Spleen (tissue), 11 donors: ENCODE measurements around the gene TAF1B. TPM values are rescaled to one million over a fixed set of nuclear protein-coding genes. Genes with fewer than 3 reads are reported as not detected.

Source experiments
- DNase-seq: peaks from one replicate; pipeline ENCODE4 v3.0.0-alpha.2; 2020
- H3K27ac ChIP-seq, 8 donors: fragments of 200-600 bp; sonication (generic) in 7 of 8; 1 replicate in 4 of 8; 2 replicates in 4 of 8; pipeline versions ENCODE4 v1.5.0 to v1.8.0; 2016 to 2021; ENCODE audit warnings: inconsistent platforms in 4 of 8, mild to moderate bottlenecking in 4 of 8, moderate library complexity in 1 of 8
- H3K27me3 ChIP-seq, 7 donors: fragments of 200-600 bp; sonication (generic) in 6 of 7; replicated peaks in 1 of 7; 1 replicate in 4 of 7; 2 replicates in 3 of 7; pipeline versions ENCODE4 v1.5.0 to v1.8.0; 2016 to 2021; ENCODE audit warnings: inconsistent platforms in 3 of 7, mild to moderate bottlenecking in 1 of 7
- H3K36me3 ChIP-seq, 6 donors: fragments of 200-600 bp; sonication (generic) in 5 of 6; 1 replicate in 4 of 6; 2 replicates in 2 of 6; pipeline versions ENCODE4 v1.5.0 to v1.8.0; 2016 to 2021; ENCODE audit warnings: inconsistent platforms in 2 of 6
- H3K4me1 ChIP-seq, 6 donors: fragments of 200-600 bp; sonication (generic) in 5 of 6; 1 replicate in 3 of 6; 2 replicates in 3 of 6; pipeline versions ENCODE4 v1.5.0 to v1.8.0; 2016 to 2021; ENCODE audit warnings: inconsistent platforms in 3 of 6
- H3K4me3 ChIP-seq, 8 donors: fragments of 200-600 bp; sonication (generic) in 7 of 8; 1 replicate in 4 of 8; 2 replicates in 4 of 8; pipeline versions ENCODE4 v1.5.0 to v1.8.0; 2016 to 2021; ENCODE audit warnings: inconsistent platforms in 4 of 8, mild to moderate bottlenecking in 4 of 8, moderate library complexity in 2 of 8
- H3K9me3 ChIP-seq, 8 donors: fragments of 200-600 bp; sonication (generic) in 7 of 8; 1 replicate in 4 of 8; 2 replicates in 4 of 8; pipeline versions ENCODE4 v1.5.0 to v1.8.0; 2016 to 2021; ENCODE audit warnings: inconsistent platforms in 4 of 8
- CTCF ChIP-seq, 11 experiments: fragments of 200-600 bp in 7 of 11; fragments of 450-650 bp in 4 of 11; sonication (generic) in 4 of 11; IDR thresholded peaks in 8 of 11; conservative IDR thresholded peaks in 3 of 11; 1 replicate in 7 of 11; 2 replicates in 4 of 11; pipeline versions ENCODE4 v1.4.0 to v1.8.0; 2016 to 2021; ENCODE audit warnings: antibody characterized with exemption in 11 of 11, inconsistent platforms in 4 of 11, mild to moderate bottlenecking in 1 of 11
- POLR2A ChIP-seq, 3 donors: fragments of 450-650 bp; IDR thresholded peaks; one replicate each; pipeline ENCODE4 v1.5.1; 2017; ENCODE audit warnings: antibody characterized with exemption in 3 of 3, mild to moderate bottlenecking in 1 of 3
- POLR2AphosphoS5 ChIP-seq, 3 donors: sonication (generic); formaldehyde crosslinking; IDR thresholded peaks; one replicate each; pipeline ENCODE4 v1.5.1; 2017; ENCODE audit warnings: antibody characterized with exemption in 3 of 3
- WGBS, 5 donors: extraction: QIAGEN DNeasy Blood & Tissue Kit in 3 of 5; methylation state at CpG; one replicate each; pipeline versions ENCODE4 v1.1.5 to v1.1.7; 2013 to 2018; 5-methylcytosine and 5-hydroxymethylcytosine counted together
- intact Hi-C: fragments of 100-400 bp; cut with DNase I; formaldehyde crosslinking; loops from one replicate; pipeline ENCODE4 v1.15.0; 2023; ENCODE audit warnings: low total_unique reads
- polyA plus RNA-seq, 3 donors: library from polyadenylated mRNA; stranded (reverse); fragments of 200-250 nt; gene quantifications; one replicate each; pipeline ENCODE4 v1.2.1, GENCODE V29; 2013
- total RNA-seq, 7 donors: library from RNA; depleted of rRNA in 3 of 7; stranded (reverse); fragments of >200 nt in 3 of 7; fragmentation: NEBNext Ultra II Directional in 4 of 7; extraction: Animal tissue kit (Norgen Biotek cat#: 25700) in 4 of 7; gene quantifications; one replicate each; pipeline versions ENCODE4 v1.1.0 to v1.2.1, GENCODE V29; 2016 to 2021
- donor health status: healthy with polysubstance abuse.
- donor health status: DM: no; HTN: no; CAD: no; lungs with moderate emphysema.
- donor health status: DM: no; HTN: no; CAD: no.
- donor health status: Bipolar disorder and iron deficiency.
- donor health status: healthy.
- donor health status: DM: no; HTN: no; CAD: no.
- donor health status: DM: yes; HTN: yes; CAD: no.

The TAF1B gene
- total and polyA plus RNA-seq, 10 donors: 3.8 to 26.5 (median 16.7) TPM

DNA sequence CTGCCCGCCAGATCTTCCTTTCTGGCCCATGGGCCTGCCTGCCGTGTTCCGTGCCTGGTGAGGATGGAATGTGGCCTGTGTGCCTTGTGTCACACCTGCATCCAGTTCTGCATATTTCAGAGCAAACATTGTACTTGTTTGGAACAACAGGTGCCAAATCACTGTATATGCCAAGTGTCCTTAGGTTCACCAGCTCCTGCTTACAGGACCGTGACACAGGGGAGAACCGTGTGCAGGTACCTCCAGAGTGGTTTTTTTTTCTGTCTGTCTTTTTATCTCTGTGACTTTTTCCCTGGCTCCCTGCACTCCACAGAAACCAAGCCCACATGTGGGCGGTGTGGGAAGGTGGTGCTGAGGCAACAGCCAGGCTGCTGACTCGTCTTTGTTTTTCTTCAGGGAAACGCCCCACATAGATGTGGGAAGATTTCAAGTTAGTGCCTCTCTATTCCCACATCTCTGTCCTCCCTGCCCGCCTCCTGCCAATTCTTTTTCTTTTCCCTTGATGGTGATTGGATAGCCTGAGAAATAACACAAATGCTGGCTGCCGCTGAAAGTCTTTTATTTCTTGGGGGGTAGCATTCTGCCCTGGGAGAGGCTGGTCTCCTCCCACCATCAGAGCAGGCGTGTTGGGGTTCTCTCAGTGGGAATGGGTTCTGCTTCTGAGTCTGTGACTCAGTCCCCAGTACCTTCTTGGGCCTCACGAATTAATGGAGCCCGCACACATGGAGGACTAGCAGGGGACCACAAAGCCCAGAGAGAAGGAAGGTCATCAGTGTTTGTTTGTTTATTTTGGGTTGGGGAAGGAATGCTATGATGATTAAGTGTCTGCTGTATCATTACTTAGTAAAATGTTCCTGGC is 129.6 kb downstream of the TAF1B start:
- no peak overlapping the region for H3K27ac ChIP-seq
- intact Hi-C loops: no loop called here
- no peak for DNase-seq
- no peaks in the 10 kb centered on the region for H3K27me3 ChIP-seq
- H3K9me3 ChIP-seq: no peaks in the 10 kb centered on the region
- no peaks in the 10 kb centered on the region for H3K36me3 ChIP-seq
- peaks cover 0 to 2% (median 0%) of the 10 kb centered on the region in 6 donors for H3K4me1 ChIP-seq
- no peak overlapping the region for H3K4me3 ChIP-seq
- WGBS, 5 donors: 86 to 94% (median 89%) methylated on average over 13 of the region's 13 CpGs
- TF ChIP-seq CTCF (IDR thresholded peaks at IDR 0.05 in 8 of 11, conservative IDR thresholded peaks at IDR 0.05 in 3 of 11): no peak
- TF ChIP-seq POLR2AphosphoS5 (IDR thresholded peaks at IDR 0.05): no peak
- TF ChIP-seq POLR2A (IDR thresholded peaks at IDR 0.05): no peak

DNA sequence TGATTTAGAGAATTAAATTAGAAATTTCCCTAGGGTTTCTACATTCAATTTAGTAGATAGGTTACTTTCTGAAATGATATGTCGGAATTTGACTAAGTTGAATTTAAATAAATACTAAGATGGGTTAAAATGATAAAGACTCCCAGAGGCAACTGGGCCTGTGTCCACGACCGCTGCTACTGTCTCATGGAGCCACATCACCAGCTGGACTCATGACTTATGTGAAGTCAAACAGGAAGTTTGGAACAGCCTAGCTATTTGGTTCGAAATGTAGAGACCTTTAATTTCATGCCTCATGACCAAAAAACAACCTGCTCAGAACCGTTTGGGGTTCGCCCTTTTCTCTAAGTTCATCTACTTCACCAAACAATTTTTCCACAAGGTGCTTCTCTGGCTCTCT is 130.4 kb downstream of the TAF1B start:
- H3K9me3 ChIP-seq: no peaks in the 10 kb centered on the region
- no peak for DNase-seq
- no peaks in the 10 kb centered on the region for H3K36me3 ChIP-seq
- WGBS, 5 donors: 83 to 93% (median 86%) methylated on average over 6 of the region's 6 CpGs
- no peak overlapping the region for H3K4me3 ChIP-seq
- TF ChIP-seq POLR2A (IDR thresholded peaks at IDR 0.05): no peak
- no peak for TF ChIP-seq POLR2AphosphoS5 (IDR thresholded peaks at IDR 0.05)
- TF ChIP-seq CTCF (IDR thresholded peaks at IDR 0.05 in 8 of 11, conservative IDR thresholded peaks at IDR 0.05 in 3 of 11): no peak
- no peak overlapping the region for H3K27ac ChIP-seq
- intact Hi-C loops: no loop called here
- H3K4me1 ChIP-seq: no peaks in the 10 kb centered on the region
- no peaks in the 10 kb centered on the region for H3K27me3 ChIP-seq

- H3K27ac ChIP-seq: no peak overlapping the region
- H3K9me3 ChIP-seq: no peaks in the 10 kb centered on the region
- no peak for DNase-seq
- H3K4me3 ChIP-seq: no peak overlapping the region
- 92 to 95% (median 93%) methylated on average over 4 of the region's 4 CpGs for WGBS, 5 donors
- no peaks in the 10 kb centered on the region for H3K27me3 ChIP-seq
- H3K36me3 ChIP-seq: no peaks in the 10 kb centered on the region
- intact Hi-C loops: no loop called here
- H3K4me1 ChIP-seq: no peaks in the 10 kb centered on the region
- TF ChIP-seq POLR2AphosphoS5 (IDR thresholded peaks at IDR 0.05): no peak
- no peak for TF ChIP-seq POLR2A (IDR thresholded peaks at IDR 0.05)
- no peak for TF ChIP-seq CTCF (IDR thresholded peaks at IDR 0.05 in 8 of 11, conservative IDR thresholded peaks at IDR 0.05 in 3 of 11)
These were observed 131.1 kb downstream of the TAF1B start for GRCh38 chr2:9974343-9974742.

DNA sequence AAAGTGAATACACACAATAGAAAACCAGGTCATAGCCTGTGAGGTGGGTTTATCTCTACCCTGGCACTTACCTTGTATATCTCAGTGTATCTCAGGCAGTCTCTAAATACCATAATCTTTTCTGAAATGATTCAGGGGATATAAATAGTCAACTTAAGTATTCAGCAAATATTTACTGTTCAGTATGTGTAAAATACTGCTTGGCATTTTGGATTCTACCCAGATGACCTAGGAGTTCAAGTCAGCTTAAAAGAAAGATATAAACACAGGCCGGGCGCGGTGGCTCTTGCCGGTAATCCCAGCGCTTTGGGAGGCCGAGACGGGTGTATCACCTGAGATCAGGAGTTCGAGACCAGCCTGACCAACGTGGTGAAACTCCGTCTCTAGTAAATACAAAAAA is 132.1 kb downstream of the TAF1B start:
- Histone ChIP-seq H3K4me3 (no peak overlapping the region), H3K36me3 (no peaks in the 10 kb centered on the region), H3K27me3 (no peaks in the 10 kb centered on the region), H3K27ac (no peak overlapping the region), H3K9me3 (no peaks in the 10 kb centered on the region), H3K4me1 (no peaks in the 10 kb centered on the region)
- intact Hi-C loops: no loop called here
- TF ChIP-seq POLR2A (IDR thresholded peaks at IDR 0.05) (no peak), POLR2AphosphoS5 (IDR thresholded peaks at IDR 0.05) (no peak), CTCF (IDR thresholded peaks at IDR 0.05 in 8 of 11, conservative IDR thresholded peaks at IDR 0.05 in 3 of 11) (no peak)
- no peak for DNase-seq
- WGBS, 5 donors: 86 to 96% (median 94%) methylated on average over 10 of the region's 10 CpGs
